HS-5 (cell line): ENCODE data around the gene CUBN.

Experiments
- DNase-seq: peaks from one replicate; pipeline ENCODE4 v3.0.0-alpha.2; 2012; ENCODE audit warnings: low read depth

The CUBN gene

DNA sequence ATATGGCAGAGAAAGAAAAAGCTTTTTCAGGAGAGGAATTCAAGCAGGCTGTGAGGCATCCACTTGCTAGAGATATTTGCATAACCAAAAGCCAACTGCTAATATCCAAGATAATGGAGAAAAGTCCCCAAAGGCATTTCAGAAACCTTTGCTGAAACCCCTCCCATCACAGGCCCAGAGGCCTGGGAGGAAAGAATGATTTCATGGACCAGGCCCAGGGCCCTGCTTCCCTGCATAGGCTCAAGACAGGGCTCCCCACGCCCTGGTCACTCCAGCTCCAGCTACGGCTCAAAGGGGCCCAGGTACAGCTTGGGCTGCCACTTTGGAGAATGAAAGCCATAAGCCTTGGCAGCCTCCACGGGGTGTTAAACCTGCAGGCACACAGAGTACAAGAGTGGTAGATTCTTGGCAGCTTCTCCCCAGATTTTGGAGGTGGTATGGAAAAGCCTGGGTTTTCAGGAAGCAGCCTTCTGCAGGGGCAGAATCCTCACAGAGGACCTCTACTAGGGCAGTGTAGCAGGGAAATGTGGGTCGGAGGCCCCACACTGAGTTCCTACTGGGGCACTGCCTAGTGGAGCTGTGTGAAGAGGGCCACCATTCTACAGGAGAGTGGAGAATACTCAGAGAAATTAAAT, 306.8 kb downstream of the CUBN start:
- DNase-seq, result no peak

DNA sequence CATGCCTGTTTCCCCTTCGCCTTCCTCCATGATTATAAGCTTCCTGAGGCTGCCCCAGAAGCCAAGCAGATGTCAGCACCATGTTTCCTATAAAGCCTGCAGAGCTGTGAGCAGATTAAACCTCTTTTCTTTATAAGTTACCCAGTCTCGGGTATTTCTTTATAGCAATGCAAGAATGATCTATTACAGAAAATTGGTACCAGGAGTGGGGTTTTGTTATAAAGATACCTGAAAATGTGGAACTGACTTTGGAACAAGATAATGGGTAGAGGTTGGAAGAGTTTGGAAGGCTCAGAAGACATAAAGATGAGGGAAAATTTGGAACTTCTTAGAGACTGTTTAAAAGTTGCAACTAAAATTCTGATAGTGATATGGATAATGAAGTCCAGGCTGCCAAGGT, 307.6 kb downstream of the CUBN start:
- DNase-seq, result no peak

DNA sequence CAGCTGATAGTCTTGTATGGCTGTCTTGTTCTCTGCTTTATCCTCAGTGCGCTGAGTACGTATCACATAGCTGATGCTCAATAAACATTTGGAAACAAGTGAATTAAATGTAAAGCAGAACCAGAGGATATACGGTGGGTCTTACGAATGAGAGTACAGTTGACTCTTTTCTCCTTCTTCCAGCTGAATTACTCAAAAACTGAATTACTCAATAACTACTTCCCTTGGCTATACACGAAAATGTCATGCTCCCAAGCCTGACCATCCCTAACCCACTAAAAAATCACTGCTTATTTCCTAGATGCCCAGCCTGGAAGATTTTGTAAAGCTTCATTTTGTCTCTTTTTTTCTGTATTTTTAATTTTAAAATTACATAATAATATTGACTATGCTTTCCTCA, 309.2 kb downstream of the CUBN start:
- no peak for DNase-seq

GRCh38 chr10:16820018-16820417, 309.6 kb downstream of the CUBN start:
- DNase-seq, result no peak

- DNase-seq, result no peak
Observed at GRCh38 chr10:16819436-16819835, 310.2 kb downstream of the CUBN start.

GRCh38 chr10:16819026-16819425, 310.6 kb downstream of the CUBN start:
- no peak for DNase-seq

GRCh38 chr10:16817125-16818019, 312.2 kb downstream of the CUBN start, which contains the start of gene RSU1:
Gene RSU1 (minus strand): TSS chr10:16817424. CDS start chr10:16817081, 343 bp downstream.
- DNase-seq, result peak; percentile 91

DNA sequence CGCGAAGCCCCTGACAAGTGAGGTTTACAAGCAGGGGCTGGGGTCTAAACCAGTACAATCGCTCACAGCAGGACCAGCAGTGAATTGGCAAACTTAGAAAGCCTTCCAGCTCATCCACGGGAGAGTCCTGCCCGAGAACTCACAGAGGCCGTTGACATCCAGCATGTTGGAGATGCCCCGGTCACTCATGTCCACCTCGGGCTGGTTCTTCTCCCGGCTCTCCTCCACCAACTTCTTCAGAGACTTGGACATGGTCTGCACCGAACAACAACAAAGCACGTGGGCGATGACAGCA, 312.8 kb downstream of the CUBN start:
- DNase-seq, result no peak

GRCh38 chr10:16816171-16816570, 313.4 kb downstream of the CUBN start:
- no peak for DNase-seq

DNA sequence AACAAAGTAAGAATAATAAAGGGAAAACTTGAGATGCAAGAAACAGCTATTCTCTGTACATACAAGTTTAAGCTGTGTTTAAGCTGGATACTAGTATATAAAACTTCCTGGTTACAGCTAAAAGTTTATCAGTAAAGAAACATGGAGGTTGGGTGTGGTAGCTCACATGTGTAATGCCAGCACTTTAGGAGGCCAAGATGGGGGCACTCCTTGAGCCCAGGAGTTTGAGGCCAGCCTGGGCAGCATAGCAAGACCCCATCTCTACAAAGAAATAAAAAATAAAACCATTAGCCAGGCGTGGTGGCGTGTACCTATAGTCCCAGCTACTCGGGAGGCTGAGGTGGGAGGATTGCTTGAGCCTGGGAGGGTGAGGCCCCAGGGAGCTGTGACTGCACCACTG, 315.6 kb downstream of the CUBN start:
- no peak for DNase-seq

DNA sequence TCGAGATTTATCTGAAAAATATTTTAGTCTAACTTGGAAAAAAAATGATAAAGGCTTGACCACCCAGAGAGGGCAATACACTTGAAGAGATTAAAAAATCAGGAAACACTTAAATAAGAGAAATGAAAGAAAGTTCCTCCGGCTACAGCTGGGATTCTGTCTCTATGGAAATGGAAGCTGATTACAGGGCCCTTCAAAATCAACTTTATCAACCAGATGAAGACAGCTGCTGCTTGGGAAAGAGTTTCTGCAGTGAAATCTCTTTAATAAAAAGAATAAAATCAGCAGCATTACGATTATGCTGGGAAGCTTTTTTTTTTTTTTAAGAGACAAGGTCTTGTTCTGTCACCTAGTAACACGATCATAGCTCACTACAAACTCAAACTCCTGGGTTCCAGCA, 316.9 kb downstream of the CUBN start:
- DNase-seq, result no peak

DNA sequence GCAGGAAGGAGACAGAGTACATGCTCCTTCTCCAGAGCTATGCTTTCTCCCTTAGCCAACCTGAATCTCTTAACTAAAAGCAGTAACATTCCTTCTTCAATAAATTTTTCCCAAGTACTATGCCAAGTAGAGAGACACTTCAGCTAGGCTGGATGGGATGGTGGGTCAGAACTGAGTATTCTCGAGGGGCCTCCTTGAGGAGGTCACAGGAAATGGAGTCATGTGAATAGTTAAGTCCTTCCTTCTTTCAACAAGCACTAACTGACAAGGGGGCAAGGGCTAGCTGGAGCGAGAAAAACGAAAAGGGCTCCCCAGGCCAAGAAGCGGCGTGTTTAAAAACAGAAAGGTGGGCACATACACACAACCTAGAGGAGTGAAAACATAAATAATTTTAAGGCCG, 317.8 kb downstream of the CUBN start:
- DNase-seq, result no peak

DNA sequence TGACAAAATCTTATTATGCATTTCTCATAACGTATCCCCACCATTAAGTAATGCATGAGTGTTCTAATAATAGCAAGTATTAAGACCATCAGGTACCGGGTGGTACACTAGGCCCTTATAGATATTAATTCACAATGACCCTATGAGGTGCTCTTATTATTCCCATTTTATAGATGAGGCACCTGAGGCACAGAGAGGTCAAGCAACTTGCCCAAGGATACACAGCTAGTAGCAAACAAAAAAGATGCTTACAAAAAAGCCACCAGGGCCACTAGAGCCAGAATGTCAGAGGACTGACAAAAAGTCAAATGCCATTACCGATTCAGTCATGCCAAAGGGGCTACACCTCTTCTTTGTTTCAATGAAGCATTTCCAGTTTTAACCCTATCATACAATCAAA, 318.3 kb downstream of the CUBN start:
- DNase-seq, result no peak

GRCh38 chr10:16809074-16809718, 320.4 kb downstream of the CUBN start:
- DNase-seq, result no peak

DNA sequence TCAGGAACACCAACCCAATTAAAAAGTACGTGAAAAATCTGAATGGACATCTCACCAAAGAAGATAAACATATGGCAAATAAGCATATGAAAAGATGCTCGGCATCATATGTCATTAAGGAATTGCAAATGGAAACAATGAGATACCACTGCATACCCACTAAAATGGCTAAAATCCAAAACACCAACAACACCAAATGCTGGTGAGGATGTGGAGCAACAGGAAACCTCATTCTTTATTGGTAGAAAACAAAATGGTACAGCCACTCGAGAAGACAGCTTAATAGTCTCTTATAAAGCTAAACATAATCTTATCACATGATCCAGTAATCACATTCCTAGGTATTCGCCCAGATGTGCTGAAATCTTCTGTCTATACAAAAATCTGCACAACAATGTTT, 325.5 kb downstream of the CUBN start:
- DNase-seq, result no peak

- DNase-seq, result no peak
Observed at GRCh38 chr10:16803464-16803863, 326.1 kb downstream of the CUBN start.

GRCh38 chr10:16799621-16800020, 330.0 kb downstream of the CUBN start:
- no peak for DNase-seq

- no peak for DNase-seq
Observed at GRCh38 chr10:16798571-16798970, 331.0 kb downstream of the CUBN start.

DNA sequence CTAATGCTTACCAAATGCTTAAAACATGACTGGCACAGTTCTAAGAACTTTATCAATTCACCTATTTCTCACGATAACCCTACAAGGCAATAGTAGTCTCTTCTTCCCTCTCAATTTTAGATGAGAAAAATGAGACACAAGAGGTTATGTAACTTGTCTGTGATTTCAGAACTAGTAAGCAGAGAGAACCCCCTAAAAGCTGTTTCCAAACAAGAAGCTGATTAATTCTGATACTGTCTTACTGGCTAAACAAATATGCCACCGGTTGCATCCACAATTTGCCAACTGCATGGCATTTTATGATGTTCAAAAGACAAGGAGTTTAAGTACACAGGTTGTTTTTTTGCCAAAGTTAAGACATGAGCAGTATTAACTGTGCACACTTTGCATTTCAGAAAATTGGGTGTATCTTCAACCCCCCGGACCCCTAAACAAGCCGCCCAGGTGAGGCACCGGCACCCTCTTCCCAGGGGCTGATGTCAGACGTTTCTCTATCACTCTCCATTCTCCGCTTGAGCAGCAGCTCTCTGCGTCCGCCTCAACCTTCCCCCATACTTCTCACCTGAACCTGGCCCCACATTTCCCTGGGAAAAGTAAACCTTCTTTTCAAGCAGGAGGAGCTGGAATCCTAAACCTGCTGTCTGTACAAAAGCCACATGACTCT, 334.1 kb downstream of the CUBN start:
- no peak for DNase-seq

DNA sequence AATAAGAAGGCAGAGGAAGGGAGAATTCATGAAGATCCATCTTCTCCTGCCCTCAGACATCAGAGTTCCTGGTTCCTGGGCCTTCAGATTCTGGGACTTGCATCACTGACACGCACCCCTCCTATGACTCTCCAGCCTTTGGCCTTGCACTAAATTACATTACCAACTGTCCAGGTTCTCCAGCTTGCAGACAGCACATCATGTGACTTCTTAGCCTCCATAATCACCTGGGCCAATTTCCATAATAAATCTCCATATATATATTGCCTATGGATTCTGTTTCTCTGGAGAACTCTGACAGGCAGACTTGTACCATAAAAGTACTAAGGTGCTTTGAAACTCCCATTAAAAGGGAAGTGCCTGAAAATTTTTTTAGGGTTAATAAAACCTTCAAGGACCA, 335.6 kb downstream of the CUBN start:
- no peak for DNase-seq

DNA sequence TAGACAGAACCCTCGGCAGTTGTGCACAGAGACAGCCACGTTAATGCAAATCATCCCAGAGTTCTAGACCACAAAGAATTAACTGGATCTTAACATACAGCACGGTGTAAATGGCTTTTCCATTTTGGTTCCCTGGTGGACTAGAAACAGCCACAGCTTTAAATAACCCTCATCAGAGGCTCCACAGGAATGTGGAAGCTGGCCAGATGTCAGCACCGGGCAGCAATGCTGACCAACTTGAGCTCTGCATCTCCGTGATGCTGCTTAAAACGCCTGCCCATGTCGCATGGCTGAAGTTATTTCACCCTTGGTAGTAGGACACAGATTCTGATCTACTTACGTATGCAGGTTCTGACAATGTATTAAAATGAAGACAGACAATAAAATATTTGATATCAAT, 336.9 kb downstream of the CUBN start:
- no peak for DNase-seq

DNA sequence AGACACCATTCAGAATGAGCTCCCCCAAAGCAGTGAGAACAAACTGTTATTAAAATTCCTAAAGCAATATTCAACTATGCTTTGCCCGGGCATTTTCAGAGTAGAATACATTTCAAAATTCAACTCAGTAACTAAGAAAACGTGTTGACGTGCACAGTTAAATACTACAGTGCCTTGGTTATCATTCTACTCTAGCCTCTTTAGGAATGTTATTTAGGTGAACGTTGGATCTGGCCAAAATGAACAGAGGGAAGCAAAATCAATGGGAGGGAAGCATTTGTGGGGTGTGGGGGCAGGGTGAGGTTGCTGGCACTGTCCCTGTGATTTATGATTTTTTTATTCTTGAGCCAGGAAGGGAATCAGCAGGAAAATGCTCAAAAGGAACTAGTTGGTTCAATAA, 339.8 kb downstream of the CUBN start:
- DNase-seq, result no peak

- DNase-seq, result no peak
Observed at GRCh38 chr10:16789261-16789660, 340.4 kb downstream of the CUBN start.
